Heart left ventricle (tissue), 16 donors: Measurements from ENCODE around the gene GPR152. TPM values are rescaled to one million over a fixed set of nuclear protein-coding genes. Genes with fewer than 3 reads are reported as not detected.

Source experiments
- ATAC-seq, 4 donors: fragments of 200-7000 bp; cut with Tn5 transposase; one replicate each; pipeline ENCODE4 v1.9.1; 2020 to 2022; ENCODE audit warnings: moderate library complexity in 4 of 4, mild to moderate bottlenecking in 3 of 4, moderate number of reproducible peaks in 1 of 4
- DNase-seq, 5 donors: peaks; one replicate each; pipeline ENCODE4 v3.0.0-alpha.2; 2020
- H3K27ac ChIP-seq, 12 donors: fragments of 200-600 bp; sonication (generic) in 4 of 12; one replicate each; pipeline versions ENCODE4 v1.5.0 to v1.8.0; 2016 to 2022; ENCODE audit warnings: mild to moderate bottlenecking in 2 of 12
- H3K27me3 ChIP-seq, 9 donors: fragments of 200-600 bp; sonication (generic) in 2 of 9; one replicate each; pipeline versions ENCODE4 v1.5.1 to v1.8.0; 2016 to 2022; ENCODE audit warnings: mild to moderate bottlenecking in 3 of 9
- H3K36me3 ChIP-seq, 9 donors: fragments of 200-600 bp; sonication (generic) in 2 of 9; one replicate each; pipeline versions ENCODE4 v1.5.0 to v1.8.0; 2018 to 2022; ENCODE audit warnings: mild to moderate bottlenecking in 2 of 9
- H3K4me1 ChIP-seq, 12 donors: fragments of 200-600 bp; sonication (generic) in 4 of 12; one replicate each; pipeline versions ENCODE4 v1.5.0 to v1.8.0; 2016 to 2022; ENCODE audit warnings: mild to moderate bottlenecking in 3 of 12
- H3K4me3 ChIP-seq, 12 donors: fragments of 200-600 bp; sonication (generic) in 4 of 12; one replicate each; pipeline versions ENCODE4 v1.5.0 to v1.8.0; 2017 to 2022; ENCODE audit warnings: mild to moderate bottlenecking in 9 of 12, moderate library complexity in 4 of 12
- H3K9me3 ChIP-seq, 12 donors: fragments of 200-600 bp; sonication (generic) in 4 of 12; one replicate each; pipeline versions ENCODE4 v1.5.0 to v1.8.0; 2016 to 2022; ENCODE audit warnings: mild to moderate bottlenecking in 1 of 12
- CTCF ChIP-seq, 12 donors: fragments of 200-600 bp; sonication (generic) in 4 of 12; IDR thresholded peaks; one replicate each; pipeline versions ENCODE4 v1.5.0 to v1.8.0; 2018 to 2022; ENCODE audit warnings: antibody characterized with exemption in 12 of 12, mild to moderate bottlenecking in 5 of 12
- POLR2A ChIP-seq, 2 donors: fragments of 450-650 bp; IDR thresholded peaks; one replicate each; pipeline ENCODE4 v1.6.1; 2017; ENCODE audit warnings: antibody characterized with exemption in 2 of 2, mild to moderate bottlenecking in 2 of 2, moderate library complexity in 2 of 2
- WGBS, 4 donors: extraction: QIAGEN DNeasy Blood & Tissue Kit in 2 of 4; methylation state at CpG; one replicate each; pipeline versions ENCODE4 v1.1.5 to v1.1.7; 2013 to 2018; 5-methylcytosine and 5-hydroxymethylcytosine counted together
- intact Hi-C, 10 donors: fragments of 100-400 bp; cut with DNase I; formaldehyde crosslinking; loops; one replicate each; pipeline versions ENCODE4 v1.11.1 to v1.14.2; 2022
- polyA plus RNA-seq, 2 donors: library from polyadenylated mRNA; stranded (reverse); fragments of 200-250 nt; gene quantifications; one replicate each; pipeline ENCODE4 v1.2.3, GENCODE V29; 2013
- total RNA-seq, 9 donors: library from RNA; depleted of rRNA in 2 of 9; stranded (reverse); fragments of >200 nt in 2 of 9; fragmentation: NEBNext Ultra II Directional in 3 of 9; extraction: Animal tissue kit (Norgen Biotek cat#: 25700) in 3 of 9; gene quantifications; one replicate each; pipeline versions ENCODE4 v1.1.0 to v1.2.4, GENCODE V29; 2016 to 2023
- donor health status: ischemic (EF 13 %, LVEDD 7.1; RV severe dilation, severe dysfunction).
- donor health status: healthy with polysubstance abuse.
- donor health status: DM: no; HTN: yes; CAD: no.
- donor health status: DM: no; HTN: no; CAD: no.
- donor health status: ischemic (EF 25% LVEDD 6.9; RV normal size, moderate dysfunction).
- donor health status: ischemic (EF 25% LVEDD 5.7; RV mildly dilated, moderate dysfunction).
- donor health status: healthy.
- donor health status: DM: yes; HTN: yes; CAD: no.
- donor health status: ischemic (EF 35%, LVEDD 5.7; RV mildly dilated, moderate dysfunction).
- donor health status: nonischemic (EF 11% LVEDD 7.7; RV severe dilation, severe dysfunction).
- donor health status: DM: yes; HTN: yes; CAD: no.
- donor health status: PGD.
- donor health status: ischemic (EF 29% LVEDD 5.4; RV normal size, mild dysfunction).
- donor health status: nonischemic (EF 23%, LVEDD 6.1; RV moderate dilation, normal function).

GPR152 gene
- total and polyA plus RNA-seq, 11 donors = not detected

GRCh38 chr11:67417425-67417824, 35.1 kb downstream of the GPR152 start:
- Histone ChIP-seq H3K9me3 (no peaks in the 10 kb centered on the region), H3K36me3 (no peaks in the 10 kb centered on the region), H3K27ac (peak overlapping the region in 11 of 12 donors; percentile 47 to 96 (median 91)), H3K27me3 (peaks cover 0 to 23% (median 5%) of the 10 kb centered on the region in 9 donors), H3K4me1 (peaks cover 3 to 67% (median 43%) of the 10 kb centered on the region in 12 donors), H3K4me3 (no peak overlapping the region)
- ATAC-seq (no peak), DNase-seq (no peak)
- WGBS, 4 donors = 74 to 86% (median 80%) methylated on average over 7 to 12 of the region's 12 CpGs
- intact Hi-C loops = no loop called here
- no peak for TF ChIP-seq POLR2A (IDR thresholded peaks at IDR 0.05)
- TF ChIP-seq CTCF (IDR thresholded peaks at IDR 0.05) = no peak

DNA sequence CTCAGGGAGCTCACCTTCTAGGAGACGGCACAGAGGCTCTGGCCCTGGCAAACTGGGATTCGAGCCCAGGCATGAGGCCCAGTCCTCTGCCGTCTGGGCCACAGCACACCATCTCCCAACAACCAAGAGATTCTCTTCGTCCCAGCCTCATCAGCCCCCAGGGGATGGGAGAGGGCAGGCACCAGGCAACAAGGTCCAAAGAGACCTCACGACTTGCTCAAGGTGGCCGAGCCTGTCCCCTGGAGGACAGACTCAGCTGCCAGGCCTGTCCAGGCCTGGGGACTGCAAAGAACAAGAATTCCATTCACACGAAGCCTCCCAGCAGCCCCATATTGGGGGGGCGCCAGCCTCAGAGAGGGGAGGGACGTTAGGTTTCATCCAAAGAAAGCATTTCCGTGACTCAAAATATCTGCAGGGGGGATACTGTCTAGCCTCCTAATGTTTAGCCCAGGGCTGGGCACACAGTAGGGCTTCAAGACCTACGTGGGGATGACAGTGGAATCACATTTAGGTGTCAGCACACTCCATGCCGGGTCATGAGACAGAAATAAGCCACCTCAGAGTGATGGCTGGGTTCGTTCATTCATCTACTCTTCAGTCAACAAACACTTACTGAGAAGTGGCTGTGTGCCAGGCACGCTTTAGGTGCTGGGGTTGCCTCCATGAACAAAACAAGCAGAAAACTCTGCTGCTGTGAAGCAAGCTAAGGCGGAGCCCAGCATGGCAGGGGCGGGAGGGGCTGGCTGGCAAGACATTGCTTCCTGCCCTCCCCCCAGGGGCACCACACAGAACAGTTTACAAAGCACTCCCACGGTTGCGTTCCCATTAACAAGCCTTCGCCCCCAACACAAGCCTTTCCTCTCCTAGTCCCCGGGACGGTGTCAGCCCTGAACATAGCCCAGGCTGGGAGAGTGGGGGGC, 35.9 kb downstream of the GPR152 start:
- peaks cover 3 to 67% (median 43%) of the 10 kb centered on the region in 12 donors for H3K4me1 ChIP-seq
- peak overlapping the region in 1 of 12 donors; percentile 52 for H3K4me3 ChIP-seq

GRCh38 chr11:67415501-67416304, 36.8 kb downstream of the GPR152 start, which contains the start of gene CARNS1:
TSS of gene CARNS1 (plus strand) at chr11:67415678. CDS start at chr11:67416200, 522 bp downstream.
- Histone ChIP-seq H3K27me3 (peaks cover 0 to 36% (median 11%) of the 10 kb centered on the region in 9 donors), H3K4me1 (peaks cover 3 to 59% (median 41%) of the 10 kb centered on the region in 12 donors), H3K4me3 (peak within 1 kb of the TSS in 11 of 12 donors; percentile 25 to 53 (median 43)), H3K27ac (peak within 1 kb of the TSS in 11 of 12 donors; percentile 8 to 95 (median 75)), H3K9me3 (no peaks in the 10 kb centered on the region), H3K36me3 (no peaks in the 10 kb centered on the region)
- ATAC-seq (peak in 2 of 4 donors; percentile 8 to 35), DNase-seq (no peak)
- WGBS, 4 donors = 6 to 33% (median 10%) methylated on average over 3 to 67 of the region's 67 CpGs
- no peak for TF ChIP-seq CTCF (IDR thresholded peaks at IDR 0.05)
- TF ChIP-seq POLR2A (IDR thresholded peaks at IDR 0.05) = no peak
- intact Hi-C loops = no loop called here

More for the DNA sequence above, 35.9 kb downstream of the GPR152 start:
- no peak for ATAC-seq
- peak overlapping the region in 11 of 12 donors; percentile 47 to 96 (median 91) for H3K27ac ChIP-seq
- no peaks in the 10 kb centered on the region for H3K9me3 ChIP-seq
- H3K36me3 ChIP-seq = no peaks in the 10 kb centered on the region
- peaks cover 0 to 26% (median 8%) of the 10 kb centered on the region in 9 donors for H3K27me3 ChIP-seq
- 49 to 57% (median 53%) methylated on average over 15 to 21 of the region's 21 CpGs for WGBS, 4 donors
- no peak for DNase-seq
- TF ChIP-seq CTCF (IDR thresholded peaks at IDR 0.05) (no peak), POLR2A (IDR thresholded peaks at IDR 0.05) (no peak)
- intact Hi-C loops = no loop called here
